H9 (cell line): Measurements from ENCODE around the gene FNDC3B. TPM values are rescaled to one million over a fixed set of nuclear protein-coding genes. Genes with fewer than 3 reads are reported as not detected.

Experiments
- DNase-seq: peaks from one replicate; pipeline ENCODE4 v3.0.0-alpha.2; 2017
- H2AFZ ChIP-seq: one replicate; pipeline ENCODE4 v1.6.1; 2013; ENCODE audit warnings: mild to moderate bottlenecking, low read length, control low read depth, moderate library complexity
- H2AK5ac ChIP-seq: 2 replicates; pipeline ENCODE4 v1.6.1; 2013; ENCODE audit warnings: low read length, control low read depth, mixed read lengths; ENCODE audit not compliant: insufficient read length
- H2BK120ac ChIP-seq: one replicate; pipeline ENCODE4 v1.6.1; 2013; ENCODE audit warnings: low read depth, mild to moderate bottlenecking, low read length, control low read depth, inconsistent platforms; ENCODE audit not compliant: poor library complexity, severe bottlenecking
- H2BK12ac ChIP-seq: 2 replicates; pipeline ENCODE4 v1.6.1; 2013; ENCODE audit warnings: low read length, control low read depth, mixed read lengths, low read depth; ENCODE audit not compliant: insufficient read length
- H2BK15ac ChIP-seq: 2 replicates; pipeline ENCODE4 v1.6.1; 2013; ENCODE audit warnings: low read depth, low read length, control low read depth
- H2BK20ac ChIP-seq: one replicate; pipeline ENCODE4 v1.6.1; 2013; ENCODE audit warnings: low read depth, mild to moderate bottlenecking, low read length, control low read depth, inconsistent platforms; ENCODE audit not compliant: poor library complexity, severe bottlenecking
- H2BK5ac ChIP-seq: 2 replicates; pipeline ENCODE4 v1.6.1; 2013; ENCODE audit warnings: low read length, control low read depth, mixed read lengths; ENCODE audit not compliant: insufficient read length
- H3K14ac ChIP-seq: 2 replicates; pipeline ENCODE4 v1.6.1; 2013; ENCODE audit warnings: low read length, control low read depth; ENCODE audit not compliant: insufficient read depth
- H3K18ac ChIP-seq: 2 replicates; pipeline ENCODE4 v1.6.1; 2013; ENCODE audit warnings: low read depth, mild to moderate bottlenecking, mixed read lengths, low read length, control low read depth; ENCODE audit not compliant: insufficient read length
- H3K23ac ChIP-seq: 2 replicates; pipeline ENCODE4 v1.6.1; 2013; ENCODE audit warnings: low read length, control low read depth, mixed read lengths, low read depth; ENCODE audit not compliant: insufficient read length
- H3K23me2 ChIP-seq: 2 replicates; pipeline ENCODE4 v1.6.1; 2013; ENCODE audit warnings: low read depth, mild to moderate bottlenecking, mixed read lengths, low read length, control low read depth; ENCODE audit not compliant: insufficient read length, poor library complexity, severe bottlenecking
- H3K27ac ChIP-seq: 2 replicates; pipeline ENCODE4 v1.5.1; 2013; ENCODE audit warnings: low read length, control low read depth, mixed read lengths, low read depth; ENCODE audit not compliant: insufficient read length
- H3K27me3 ChIP-seq: 2 replicates; pipeline ENCODE4 v1.6.1; 2013; ENCODE audit warnings: low read length, control low read depth, inconsistent platforms; ENCODE audit not compliant: insufficient read depth
- H3K4ac ChIP-seq: 2 replicates; pipeline ENCODE4 v1.6.1; 2013; ENCODE audit warnings: low read depth, mild to moderate bottlenecking, control low read depth, inconsistent platforms, low read length, moderate library complexity
- H3K4me1 ChIP-seq: 2 replicates; pipeline ENCODE4 v1.6.1; 2013; ENCODE audit warnings: low read length, control low read depth, inconsistent platforms; ENCODE audit not compliant: insufficient read depth
- H3K4me2 ChIP-seq: 2 replicates; pipeline ENCODE4 v1.6.1; 2013; ENCODE audit warnings: low read length, control low read depth, mixed read lengths; ENCODE audit not compliant: insufficient read length, insufficient read depth
- H3K56ac ChIP-seq: 2 replicates; pipeline ENCODE4 v1.6.1; 2013; ENCODE audit warnings: low read depth, mild to moderate bottlenecking, mixed read lengths, low read length, control low read depth; ENCODE audit not compliant: insufficient read length
- H3K79me1 ChIP-seq: 2 replicates; pipeline ENCODE4 v1.6.1; 2013; ENCODE audit warnings: low read depth, mild to moderate bottlenecking, moderate library complexity, low read length, control low read depth, inconsistent platforms; ENCODE audit not compliant: insufficient read depth, poor library complexity, severe bottlenecking
- H3K79me2 ChIP-seq: 2 replicates; pipeline ENCODE4 v1.6.1; 2013; ENCODE audit warnings: low read length, control low read depth, inconsistent platforms; ENCODE audit not compliant: insufficient read depth
- H3K9ac ChIP-seq: 2 replicates; pipeline ENCODE4 v1.6.1; 2013; ENCODE audit warnings: low read length, control low read depth, mixed read lengths; ENCODE audit not compliant: insufficient read length; ENCODE audit errors: extremely low read depth
- H3K9me3 ChIP-seq: one replicate; pipeline ENCODE4 v1.6.1; 2013; ENCODE audit warnings: low read depth, low read length, inconsistent platforms; ENCODE audit not compliant: control insufficient read depth
- H3T11ph ChIP-seq: one replicate; pipeline ENCODE4 v1.6.1; 2013; ENCODE audit warnings: mild to moderate bottlenecking, low read length, control low read depth, inconsistent platforms
- H4K20me1 ChIP-seq: one replicate; pipeline ENCODE4 v1.6.1; 2013; ENCODE audit not compliant: control insufficient read depth, insufficient read length, insufficient read depth
- H4K5ac ChIP-seq: 2 replicates; pipeline ENCODE4 v1.6.1; 2013; ENCODE audit warnings: low read depth, mild to moderate bottlenecking, mixed read lengths, low read length, control low read depth; ENCODE audit not compliant: insufficient read length
- H4K8ac ChIP-seq: replicated peaks from 2 replicates; pipeline ENCODE4 v1.6.1; 2013; ENCODE audit warnings: low read length, control low read depth, mixed read lengths, low read depth; ENCODE audit not compliant: insufficient read length
- H4K91ac ChIP-seq: 2 replicates; pipeline ENCODE4 v1.6.1; 2013; ENCODE audit warnings: low read depth, mild to moderate bottlenecking, moderate library complexity, mixed read lengths, low read length, control low read depth; ENCODE audit not compliant: insufficient read length
- H3K27ac Mint-ChIP-seq, 3 experiments: 2 replicates in 2 of 3; 3 replicates in 1 of 3; pipeline ENCODE4 v1.8.0; 2020 to 2021; ENCODE audit warnings: mixed read lengths in 3 of 3, mild to moderate bottlenecking in 1 of 3, moderate library complexity in 1 of 3
- H3K27me3 Mint-ChIP-seq: 2 replicates; pipeline ENCODE4 v1.8.0; 2021; ENCODE audit warnings: low read depth, mild to moderate bottlenecking, moderate library complexity, mixed read lengths
- H3K36me3 Mint-ChIP-seq, 3 experiments: 2 replicates in 2 of 3; 3 replicates in 1 of 3; pipeline ENCODE4 v1.8.0; 2020 to 2021; ENCODE audit warnings: low read depth in 3 of 3, mixed read lengths in 3 of 3; ENCODE audit not compliant: insufficient read depth in 1 of 3
- H3K4me1 Mint-ChIP-seq, 2 experiments: 2 replicates each; pipeline ENCODE4 v1.8.0; 2020; ENCODE audit warnings: mixed read lengths in 2 of 2
- H3K4me3 Mint-ChIP-seq, 2 experiments: 2 replicates in 1 of 2; 3 replicates in 1 of 2; pipeline ENCODE4 v1.8.0; 2020 to 2021; ENCODE audit warnings: mild to moderate bottlenecking in 2 of 2, mixed read lengths in 2 of 2, moderate library complexity in 1 of 2
- H3K9me3 Mint-ChIP-seq, 2 experiments: 2 replicates in 1 of 2; 3 replicates in 1 of 2; pipeline ENCODE4 v1.8.0; 2020; ENCODE audit warnings: mild to moderate bottlenecking in 2 of 2, mixed read lengths in 2 of 2, moderate library complexity in 1 of 2
- CTCF ChIP-seq: fragments of 200-600 bp; sonication (generic); conservative IDR thresholded peaks from 3 replicates; pipeline ENCODE4 v1.8.0; 2021; ENCODE audit warnings: antibody characterized with exemption, mild to moderate bottlenecking
- WGBS: extraction: QIAGEN DNeasy Blood & Tissue Kit; methylation state at CpG from one replicate; pipeline ENCODE4 v1.1.7; 2013; ENCODE audit warnings: missing lambda C conversion rate, low lambda C conversion rate, mixed read lengths; ENCODE audit not compliant: insufficient read length; ENCODE audit errors: extremely low coverage; 5-methylcytosine and 5-hydroxymethylcytosine counted together
- total RNA-seq: library from RNA; stranded (reverse); gene quantifications from 2 replicates; pipeline ENCODE4 v1.2.1, GENCODE V29; 2021

FNDC3B gene
- total RNA-seq, 1 experiment from 2014 or later = 43.8 TPM

GRCh38 chr3:172292422-172292821, 253.0 kb downstream of the FNDC3B start:
- H2BK12ac ChIP-seq = no peak overlapping the region
- H3K18ac ChIP-seq = no peak overlapping the region
- DNase-seq = no peak
- no peak overlapping the region for H3K14ac ChIP-seq
- Mint-ChIP-seq H3K4me1 (0 out of 4 replicates have a peak, but pooled peaks cover 2 to 3% of the 10 kb centered on the region in 2 experiments), H3K9me3 (no peaks in the 10 kb centered on the region), H3K27me3 (no peaks in the 10 kb centered on the region), H3K36me3 (peaks cover 27 to 31% (median 28%) of the 10 kb centered on the region in 3 experiments; a peak in 6 of 7 replicates), H3K4me3 (no peak overlapping the region), H3K27ac (no peak overlapping the region)
- H3K9ac ChIP-seq = no peak overlapping the region
- H2BK15ac ChIP-seq = no peak overlapping the region
- no peak overlapping the region for H3K4me2 ChIP-seq
- no peak for TF ChIP-seq CTCF
- no peak overlapping the region for H4K8ac ChIP-seq
- no peak overlapping the region for H3K56ac ChIP-seq
- no peak overlapping the region for H4K5ac ChIP-seq
- peaks cover 3% of the 10 kb centered on the region for H3K79me1 ChIP-seq
- no peaks in the 10 kb centered on the region for H3K9me3 ChIP-seq
- no peaks in the 10 kb centered on the region for H4K20me1 ChIP-seq
- no peak overlapping the region for H3K27ac ChIP-seq
- no peak overlapping the region for H3K23ac ChIP-seq
- H3K4me1 ChIP-seq = no peaks in the 10 kb centered on the region
- H3K4ac ChIP-seq = no peak overlapping the region
- no peak overlapping the region for H2BK120ac ChIP-seq
- H2AFZ ChIP-seq = no peak overlapping the region
- no peaks in the 10 kb centered on the region for H3K79me2 ChIP-seq
- no peak overlapping the region for H2AK5ac ChIP-seq
- WGBS = no CpG with 5 or more reads among the region's 2 CpGs
- no peak overlapping the region for H2BK20ac ChIP-seq
- no peaks in the 10 kb centered on the region for H3K23me2 ChIP-seq
- H4K91ac ChIP-seq = no peak overlapping the region
- H2BK5ac ChIP-seq = no peak overlapping the region
- no peaks in the 10 kb centered on the region for H3K27me3 ChIP-seq
- no peak overlapping the region for H3T11ph ChIP-seq
